Muscle layer of duodenum (tissue), 2 donors: Measurements from ENCODE around the gene PARP9.

Source experiments
- H3K27ac ChIP-seq: one replicate; pipeline ENCODE4 v1.7.0; 2013; ENCODE audit warnings: mild to moderate bottlenecking, low read length
- H3K27me3 ChIP-seq: one replicate; pipeline ENCODE4 v1.7.0; 2013; ENCODE audit warnings: low read depth, mild to moderate bottlenecking, control low read depth, low read length
- H3K36me3 ChIP-seq, 2 donors: one replicate each; pipeline ENCODE4 v1.7.0; 2013; ENCODE audit warnings: low read length in 2 of 2, control low read depth in 1 of 2, mild to moderate bottlenecking in 1 of 2; ENCODE audit not compliant: insufficient read depth in 2 of 2, control insufficient read depth in 1 of 2
- H3K4me1 ChIP-seq, 2 donors: one replicate each; pipeline ENCODE4 v1.7.0; 2013; ENCODE audit warnings: low read length in 2 of 2, mild to moderate bottlenecking in 2 of 2, control low read depth in 1 of 2, moderate library complexity in 1 of 2; ENCODE audit not compliant: insufficient read depth in 2 of 2, control insufficient read depth in 1 of 2
- H3K4me3 ChIP-seq, 2 donors: one replicate each; pipeline ENCODE4 v1.7.0; 2013; ENCODE audit warnings: low read length in 2 of 2, low read depth in 1 of 2, mild to moderate bottlenecking in 1 of 2
- H3K9me3 ChIP-seq, 2 donors: one replicate each; pipeline ENCODE4 v1.7.0; 2013; ENCODE audit warnings: low read length in 2 of 2, control low read depth in 1 of 2, mild to moderate bottlenecking in 1 of 2; ENCODE audit not compliant: control insufficient read depth in 1 of 2
- donor health status: healthy.

The PARP9 gene

GRCh38 chr3:122564155-122564912 is at the start of gene PARP9, which contains the start of gene DTX3L:
Gene PARP9, minus strand, starts transcription at chr3:122564300. Its CDS starts 4,680 bp downstream, at chr3:122559620.
Gene DTX3L, plus strand, starts transcription at chr3:122564338. Its CDS starts 89 bp downstream, at chr3:122564427.
- H3K4me1 ChIP-seq: peaks cover 5 to 33% of the 10 kb centered on the region in 2 donors

GRCh38 chr3:122612696-122613095 is 48.6 kb upstream of the PARP9 start:
- Histone ChIP-seq H3K27me3 (no peaks in the 10 kb centered on the region), H3K27ac (no peak overlapping the region), H3K4me1 (no peaks in the 10 kb centered on the region), H3K4me3 (no peak overlapping the region), H3K36me3 (no peaks in the 10 kb centered on the region), H3K9me3 (no peaks in the 10 kb centered on the region)

More at GRCh38 chr3:122564155-122564912, at the start of gene PARP9, which contains the start of gene DTX3L:
- Histone ChIP-seq H3K27ac (peak within 1 kb of the TSS; percentile 98), H3K27me3 (no peaks in the 10 kb centered on the region), H3K4me3 (peak within 1 kb of the TSS; percentile 78 to 98), H3K9me3 (no peaks in the 10 kb centered on the region), H3K36me3 (peaks cover 14 to 33% of the 10 kb centered on the region in 2 donors)

- no peaks in the 10 kb centered on the region for H3K27me3 ChIP-seq
- no peaks in the 10 kb centered on the region for H3K4me1 ChIP-seq
- H3K27ac ChIP-seq: no peak overlapping the region
- no peaks in the 10 kb centered on the region for H3K9me3 ChIP-seq
- H3K36me3 ChIP-seq: no peaks in the 10 kb centered on the region
- no peak overlapping the region for H3K4me3 ChIP-seq
Observed at GRCh38 chr3:122609798-122610559, 45.9 kb upstream of the PARP9 start.

- H3K27me3 ChIP-seq: no peaks in the 10 kb centered on the region
- H3K4me1 ChIP-seq: no peaks in the 10 kb centered on the region
- no peaks in the 10 kb centered on the region for H3K9me3 ChIP-seq
- no peak overlapping the region for H3K27ac ChIP-seq
- no peak overlapping the region for H3K4me3 ChIP-seq
- H3K36me3 ChIP-seq: no peaks in the 10 kb centered on the region
Observed at GRCh38 chr3:122608916-122609315, 44.8 kb upstream of the PARP9 start.

- no peaks in the 10 kb centered on the region for H3K9me3 ChIP-seq
- H3K4me1 ChIP-seq: no peaks in the 10 kb centered on the region
- no peaks in the 10 kb centered on the region for H3K27me3 ChIP-seq
- H3K4me3 ChIP-seq: no peak overlapping the region
- no peak overlapping the region for H3K27ac ChIP-seq
- no peaks in the 10 kb centered on the region for H3K36me3 ChIP-seq
Observed at GRCh38 chr3:122606330-122606729, 42.2 kb upstream of the PARP9 start.

- no peaks in the 10 kb centered on the region for H3K36me3 ChIP-seq
- H3K4me3 ChIP-seq: no peak overlapping the region
- H3K27ac ChIP-seq: no peak overlapping the region
- H3K27me3 ChIP-seq: no peaks in the 10 kb centered on the region
- no peaks in the 10 kb centered on the region for H3K4me1 ChIP-seq
- H3K9me3 ChIP-seq: no peaks in the 10 kb centered on the region
Observed at GRCh38 chr3:122603056-122603455, 39.0 kb upstream of the PARP9 start.

- H3K4me1 ChIP-seq: no peaks in the 10 kb centered on the region
- H3K36me3 ChIP-seq: no peaks in the 10 kb centered on the region
- no peak overlapping the region for H3K27ac ChIP-seq
- no peaks in the 10 kb centered on the region for H3K9me3 ChIP-seq
- H3K4me3 ChIP-seq: no peak overlapping the region
- H3K27me3 ChIP-seq: no peaks in the 10 kb centered on the region
Observed at GRCh38 chr3:122602011-122602710, 38.1 kb upstream of the PARP9 start.

- peaks cover 0 to 2% of the 10 kb centered on the region in 2 donors for H3K9me3 ChIP-seq
- no peak overlapping the region for H3K27ac ChIP-seq
- H3K36me3 ChIP-seq: no peaks in the 10 kb centered on the region
- H3K27me3 ChIP-seq: no peaks in the 10 kb centered on the region
- H3K4me1 ChIP-seq: no peaks in the 10 kb centered on the region
- no peak overlapping the region for H3K4me3 ChIP-seq
Observed at GRCh38 chr3:122598556-122598955, 34.5 kb upstream of the PARP9 start.

- H3K27me3 ChIP-seq: no peaks in the 10 kb centered on the region
- peaks cover 0 to 2% of the 10 kb centered on the region in 2 donors for H3K9me3 ChIP-seq
- H3K4me1 ChIP-seq: no peaks in the 10 kb centered on the region
- H3K4me3 ChIP-seq: no peak overlapping the region
- H3K36me3 ChIP-seq: no peaks in the 10 kb centered on the region
- no peak overlapping the region for H3K27ac ChIP-seq
Observed at GRCh38 chr3:122598151-122598550, 34.1 kb upstream of the PARP9 start.

- no peaks in the 10 kb centered on the region for H3K27me3 ChIP-seq
- peaks cover 0 to 2% of the 10 kb centered on the region in 2 donors for H3K9me3 ChIP-seq
- H3K36me3 ChIP-seq: no peaks in the 10 kb centered on the region
- H3K4me3 ChIP-seq: no peak overlapping the region
- no peak overlapping the region for H3K27ac ChIP-seq
- H3K4me1 ChIP-seq: no peaks in the 10 kb centered on the region
Observed at GRCh38 chr3:122594025-122594424, 29.9 kb upstream of the PARP9 start.

GRCh38 chr3:122590610-122591009 is 26.5 kb upstream of the PARP9 start:
- H3K36me3 ChIP-seq: no peaks in the 10 kb centered on the region
- H3K27me3 ChIP-seq: no peaks in the 10 kb centered on the region
- H3K4me3 ChIP-seq: no peak overlapping the region
- no peaks in the 10 kb centered on the region for H3K4me1 ChIP-seq
- H3K9me3 ChIP-seq: peaks cover 0 to 2% of the 10 kb centered on the region in 2 donors
- no peak overlapping the region for H3K27ac ChIP-seq
